Thymus (tissue), 11 donors: ENCODE results near the gene LILRA6. TPM values are rescaled to one million over a fixed set of nuclear protein-coding genes. Genes with fewer than 3 reads are reported as not detected.
"Not testable (repeated sequence)": the region's sequence is repeated elsewhere in the genome, so short reads cannot be mapped to it uniquely, and the experiment has no call there.

ENCODE experiments used
- DNase-seq, 9 donors: peaks; one replicate each; pipeline ENCODE4 v3.0.0-alpha.2; 2013; ENCODE audit warnings: low spot score in 9 of 9, low read depth in 6 of 9, missing footprints in 1 of 9
- H3K27ac ChIP-seq, 2 donors: one replicate each; pipeline ENCODE4 v1.5.1; 2013; ENCODE audit warnings: control low read depth in 1 of 2, low read depth in 1 of 2, low read length in 1 of 2, mild to moderate bottlenecking in 1 of 2, moderate library complexity in 1 of 2
- H3K27me3 ChIP-seq, 2 donors: one replicate each; pipeline ENCODE4 v1.5.1; 2013; ENCODE audit warnings: low read length in 1 of 2; ENCODE audit not compliant: control insufficient read depth in 2 of 2, insufficient read depth in 1 of 2
- H3K36me3 ChIP-seq, 2 donors: one replicate each; pipeline ENCODE4 v1.5.1; 2013; ENCODE audit warnings: low read length in 1 of 2, mild to moderate bottlenecking in 1 of 2, moderate library complexity in 1 of 2; ENCODE audit not compliant: control insufficient read depth in 2 of 2, insufficient read depth in 2 of 2
- H3K4me1 ChIP-seq, 2 donors: one replicate each; pipeline ENCODE4 v1.5.1; 2013; ENCODE audit warnings: low read length in 2 of 2; ENCODE audit not compliant: control insufficient read depth in 2 of 2, insufficient read depth in 2 of 2
- H3K4me3 ChIP-seq, 2 donors: one replicate each; pipeline ENCODE4 v1.5.1; 2013; ENCODE audit warnings: low read length in 2 of 2, control low read depth in 1 of 2, mild to moderate bottlenecking in 1 of 2
- H3K9me3 ChIP-seq, 2 donors: one replicate each; pipeline ENCODE4 v1.5.1; 2013; ENCODE audit warnings: low read length in 1 of 2, mild to moderate bottlenecking in 1 of 2; ENCODE audit not compliant: control insufficient read depth in 2 of 2, insufficient read depth in 1 of 2
- WGBS: extraction: QIAGEN DNeasy Blood & Tissue Kit; methylation state at CpG from one replicate; pipeline ENCODE4 v1.1.7; 2013; 5-methylcytosine and 5-hydroxymethylcytosine counted together
- polyA plus RNA-seq: library from polyadenylated mRNA; stranded (reverse); fragments of 200-250 nt; gene quantifications from one replicate; pipeline ENCODE4 v1.2.3, GENCODE V29; 2013
- total RNA-seq: library from RNA; stranded (reverse); fragments of 120-200 nt; gene quantifications from one replicate; pipeline ENCODE4 v1.2.4, GENCODE V29; 2013
- donor health status: healthy.

LILRA6 gene
- total and polyA plus RNA-seq, 2 donors, result 0.61 to 3.9 TPM

GRCh38 chr19:54280441-54280840 is 37.9 kb upstream of the LILRA6 start:
- H3K4me3 ChIP-seq, H3K9me3 ChIP-seq, H3K36me3 ChIP-seq, DNase-seq, H3K27ac ChIP-seq: not testable (repeated sequence)
- WGBS, result 25% methylated on average over 10 of the region's 10 CpGs
- Histone ChIP-seq H3K4me1 (peaks cover 9 to 25% of the 10 kb centered on the region in 2 donors), H3K27me3 (peaks cover 0 to 16% of the 10 kb centered on the region in 2 donors)

- WGBS, result 31% methylated on average over 4 of the region's 4 CpGs
- H3K27ac ChIP-seq, H3K9me3 ChIP-seq, DNase-seq, H3K4me3 ChIP-seq, H3K36me3 ChIP-seq: not testable (repeated sequence)
- Histone ChIP-seq H3K4me1 (peaks cover 5 to 21% of the 10 kb centered on the region in 2 donors), H3K27me3 (peaks cover 0 to 16% of the 10 kb centered on the region in 2 donors)
Observed at GRCh38 chr19:54280025-54280424, 37.4 kb upstream of the LILRA6 start.

GRCh38 chr19:54279406-54279962 is 36.9 kb upstream of the LILRA6 start:
- peaks cover 3 to 20% of the 10 kb centered on the region in 2 donors for H3K4me1 ChIP-seq
- no peak overlapping the region for H3K27ac ChIP-seq
- peaks cover 0 to 16% of the 10 kb centered on the region in 2 donors for H3K27me3 ChIP-seq
- DNase-seq, result no peak
- H3K9me3 ChIP-seq, result peaks cover 0 to 4% of the 10 kb centered on the region in 2 donors
- no peaks in the 10 kb centered on the region for H3K36me3 ChIP-seq
- 91% methylated on average over 18 of the region's 18 CpGs for WGBS
- no peak overlapping the region for H3K4me3 ChIP-seq

GRCh38 chr19:54278571-54279195 is 36.1 kb upstream of the LILRA6 start:
- H3K9me3 ChIP-seq, H3K27ac ChIP-seq, H3K4me3 ChIP-seq, H3K36me3 ChIP-seq, DNase-seq: not testable (repeated sequence)
- 95% methylated on average over 15 of the region's 15 CpGs for WGBS
- Histone ChIP-seq H3K27me3 (peaks cover 0 to 17% of the 10 kb centered on the region in 2 donors), H3K4me1 (peaks cover 3 to 16% of the 10 kb centered on the region in 2 donors)

GRCh38 chr19:54278056-54278455 is 35.5 kb upstream of the LILRA6 start:
- not testable (repeated sequence) for H3K36me3 ChIP-seq, H3K27ac ChIP-seq, H3K9me3 ChIP-seq, DNase-seq, H3K4me3 ChIP-seq
- Histone ChIP-seq H3K4me1 (peaks cover 3 to 10% of the 10 kb centered on the region in 2 donors), H3K27me3 (peaks cover 0 to 17% of the 10 kb centered on the region in 2 donors)
- 95% methylated on average over 13 of the region's 13 CpGs for WGBS

- H3K36me3 ChIP-seq, H3K4me3 ChIP-seq, H3K9me3 ChIP-seq, H3K27ac ChIP-seq, H3K4me1 ChIP-seq, DNase-seq: not testable (repeated sequence)
- peaks cover 0 to 17% of the 10 kb centered on the region in 2 donors for H3K27me3 ChIP-seq
- WGBS, result 89% methylated on average over 15 of the region's 15 CpGs
Observed at GRCh38 chr19:54277111-54277615, 34.6 kb upstream of the LILRA6 start.

- Histone ChIP-seq H3K27ac (no peak overlapping the region), H3K4me3 (no peak overlapping the region), H3K36me3 (no peaks in the 10 kb centered on the region), H3K9me3 (no peaks in the 10 kb centered on the region), H3K27me3 (peaks cover 0 to 13% of the 10 kb centered on the region in 2 donors), H3K4me1 (no peaks in the 10 kb centered on the region)
- WGBS, result 89% methylated on average over 9 of the region's 9 CpGs
- DNase-seq, result no peak
Observed at GRCh38 chr19:54275951-54276350, 33.4 kb upstream of the LILRA6 start.

GRCh38 chr19:54274516-54274915 is 31.9 kb upstream of the LILRA6 start:
- not testable (repeated sequence) for DNase-seq, H3K4me1 ChIP-seq, H3K36me3 ChIP-seq, H3K9me3 ChIP-seq, H3K27me3 ChIP-seq, H3K27ac ChIP-seq, H3K4me3 ChIP-seq
- 95% methylated on average over 9 of the region's 9 CpGs for WGBS

GRCh38 chr19:54273821-54274220 is 31.2 kb upstream of the LILRA6 start:
- H3K9me3 ChIP-seq, result no peaks in the 10 kb centered on the region
- H3K27ac ChIP-seq, result no peak overlapping the region
- no peak overlapping the region for H3K4me3 ChIP-seq
- WGBS, result 93% methylated on average over 3 of the region's 3 CpGs
- no peaks in the 10 kb centered on the region for H3K36me3 ChIP-seq
- peaks cover 0 to 2% of the 10 kb centered on the region in 2 donors for H3K27me3 ChIP-seq
- no peak for DNase-seq
- no peaks in the 10 kb centered on the region for H3K4me1 ChIP-seq
